Activated CD4-positive, CD25-positive, alpha-beta regulatory T cell treated with anti-CD3 and anti-CD28 coated beads, Interleukin-2, amount 50 U/mL, for 16 hours (primary cell): ENCODE measurements around the gene AIFM2.
"Not testable (repeated sequence)": the region's sequence is repeated elsewhere in the genome, so short reads cannot be mapped to it uniquely, and the experiment has no call there.

Source experiments
- DNase-seq: peaks from one replicate; pipeline ENCODE4 v3.0.0-alpha.2; 2020; ENCODE audit warnings: low read depth, low spot score

AIFM2 gene

GRCh38 chr10:70123817-70124216, 8.8 kb downstream of the AIFM2 start:
- DNase-seq: no peak

GRCh38 chr10:70123166-70123565, 9.5 kb downstream of the AIFM2 start:
- not testable (repeated sequence) for DNase-seq

DNA sequence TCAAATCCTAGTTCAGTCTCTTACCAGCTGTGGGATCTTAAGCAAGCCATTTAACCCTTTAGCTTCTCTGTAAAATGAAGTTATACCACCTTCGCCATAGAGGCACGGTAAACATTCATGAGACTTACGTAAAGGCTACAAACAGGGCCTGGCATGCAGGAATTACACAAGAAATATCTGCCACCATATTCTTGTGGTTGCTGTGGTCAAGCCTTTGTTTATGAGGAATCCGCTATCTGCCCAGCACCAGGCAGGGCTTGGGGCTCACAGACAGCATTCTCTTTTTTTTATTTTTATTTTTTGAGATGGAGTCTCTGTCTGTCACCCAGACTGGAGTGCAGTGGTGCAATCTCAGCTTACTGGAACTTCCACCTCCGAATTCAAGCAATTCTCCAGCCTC, 9.9 kb downstream of the AIFM2 start:
- no peak for DNase-seq

- DNase-seq: no peak
These were observed 11.2 kb downstream of the AIFM2 start for GRCh38 chr10:70121281-70121949.

GRCh38 chr10:70120417-70120816, 12.2 kb downstream of the AIFM2 start:
- no peak for DNase-seq

GRCh38 chr10:70119623-70120022, 13.0 kb downstream of the AIFM2 start:
- DNase-seq: no peak

DNA sequence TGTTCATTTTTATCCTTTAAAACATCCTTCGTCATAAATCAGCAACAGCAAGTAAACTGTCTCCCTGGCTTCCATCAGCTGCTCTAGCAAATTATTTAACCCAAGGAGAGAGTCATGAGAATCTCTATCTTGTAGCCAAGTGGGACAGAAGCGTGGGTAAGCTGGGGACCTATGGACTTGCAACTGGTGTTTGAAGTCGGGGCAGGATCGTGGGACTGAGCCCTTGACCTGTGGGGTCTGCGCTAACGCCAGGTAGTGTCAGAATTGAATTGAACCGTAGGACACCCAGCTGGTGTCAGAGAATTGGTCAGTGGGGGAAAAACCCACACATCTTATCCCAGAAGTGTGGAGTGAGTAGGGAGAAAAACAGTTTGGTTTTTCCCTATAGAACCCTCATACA, 13.4 kb downstream of the AIFM2 start:
- DNase-seq: no peak

DNA sequence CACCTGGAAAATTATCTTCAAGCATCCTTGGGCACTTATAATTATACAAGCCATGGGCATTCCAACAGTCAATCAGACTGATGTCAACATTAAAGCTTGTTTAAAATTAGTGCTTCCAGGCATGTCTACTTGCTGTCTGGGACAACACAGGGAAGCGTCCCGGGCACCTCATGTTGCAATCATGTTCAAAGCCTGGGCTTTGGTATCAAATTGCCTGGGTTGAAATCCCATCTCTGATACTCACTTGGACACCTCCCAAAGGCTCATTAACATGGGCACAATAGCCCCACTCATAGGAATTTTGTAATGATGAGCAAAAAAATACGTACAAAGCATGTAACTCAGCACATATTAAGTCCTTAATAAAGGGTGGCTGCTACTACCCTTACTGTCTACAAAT, 14.4 kb downstream of the AIFM2 start:
- no peak for DNase-seq

- no peak for DNase-seq
These were observed 15.0 kb downstream of the AIFM2 start for GRCh38 chr10:70117646-70118045.

- peak; percentile 32 for DNase-seq
These were observed 16.5 kb downstream of the AIFM2 start for GRCh38 chr10:70115948-70116682.

- no peak for DNase-seq
These were observed 17.7 kb downstream of the AIFM2 start for GRCh38 chr10:70114902-70115301.

- no peak for DNase-seq
These were observed 20.6 kb downstream of the AIFM2 start for GRCh38 chr10:70112071-70112470.

DNA sequence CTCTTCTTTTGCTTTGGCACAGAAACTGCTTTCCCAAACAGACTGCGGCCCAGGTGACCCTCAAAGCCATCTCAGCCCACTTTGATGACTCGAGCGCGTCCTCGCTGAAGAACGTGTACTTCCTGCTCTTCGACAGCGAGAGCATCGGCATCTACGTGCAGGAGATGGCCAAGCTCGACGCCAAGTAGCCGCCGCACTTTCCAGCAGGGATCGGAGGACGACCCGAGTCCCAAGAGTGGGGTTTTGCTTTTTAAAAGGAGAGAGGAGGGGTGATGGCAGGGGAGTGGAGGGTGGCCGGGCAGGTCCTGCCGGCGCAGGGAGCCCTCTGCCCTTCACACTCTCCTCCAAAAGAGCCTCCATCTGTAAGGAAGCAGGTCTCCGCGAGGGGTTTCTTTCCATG, 21.1 kb downstream of the AIFM2 start:
- no peak for DNase-seq

GRCh38 chr10:70109064-70109729, 23.4 kb downstream of the AIFM2 start:
- DNase-seq: no peak

DNA sequence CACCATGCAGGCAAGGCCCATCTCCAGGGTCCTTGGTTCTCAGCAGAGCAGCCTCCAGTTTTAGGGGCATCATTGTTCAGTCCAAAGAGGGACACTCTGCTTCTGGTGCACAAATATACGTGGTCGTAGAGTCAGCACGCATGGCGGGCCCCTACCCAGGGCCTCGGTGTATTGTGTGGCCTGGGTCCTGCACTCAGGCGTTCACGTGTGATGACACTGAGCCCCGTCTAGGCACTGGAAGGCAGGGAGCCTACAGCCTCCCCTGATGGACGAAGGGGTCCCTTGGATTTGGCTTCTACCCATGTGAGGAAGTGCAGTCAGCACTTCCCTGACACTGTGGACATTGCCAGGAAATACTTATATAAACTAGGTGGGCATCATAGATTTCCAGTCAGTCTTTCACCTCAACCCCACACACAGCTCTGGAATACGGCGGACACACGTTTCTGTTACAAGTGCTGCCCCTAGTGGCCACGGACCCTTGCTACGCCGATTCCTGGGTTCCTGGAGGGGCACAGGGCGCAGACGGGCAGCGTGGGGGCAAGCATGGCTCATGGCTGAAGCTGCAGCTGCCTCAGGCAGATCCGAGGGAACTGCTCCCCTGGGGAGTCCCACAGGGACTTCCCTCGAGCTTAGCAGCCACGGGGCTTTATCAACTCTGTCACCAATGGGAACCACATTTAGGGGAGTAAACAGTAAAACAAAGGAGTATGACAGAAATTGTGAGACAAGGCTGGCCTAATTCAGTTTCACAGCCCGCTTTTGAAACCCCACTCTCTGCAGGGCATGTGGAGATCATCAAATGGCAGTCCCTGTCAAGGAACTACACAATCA, 25.4 kb downstream of the AIFM2 start:
- no peak for DNase-seq

GRCh38 chr10:70101668-70102067, 31.0 kb downstream of the AIFM2 start:
- no peak for DNase-seq

- not testable (repeated sequence) for DNase-seq
These were observed 31.5 kb downstream of the AIFM2 start for GRCh38 chr10:70101068-70101562.

DNA sequence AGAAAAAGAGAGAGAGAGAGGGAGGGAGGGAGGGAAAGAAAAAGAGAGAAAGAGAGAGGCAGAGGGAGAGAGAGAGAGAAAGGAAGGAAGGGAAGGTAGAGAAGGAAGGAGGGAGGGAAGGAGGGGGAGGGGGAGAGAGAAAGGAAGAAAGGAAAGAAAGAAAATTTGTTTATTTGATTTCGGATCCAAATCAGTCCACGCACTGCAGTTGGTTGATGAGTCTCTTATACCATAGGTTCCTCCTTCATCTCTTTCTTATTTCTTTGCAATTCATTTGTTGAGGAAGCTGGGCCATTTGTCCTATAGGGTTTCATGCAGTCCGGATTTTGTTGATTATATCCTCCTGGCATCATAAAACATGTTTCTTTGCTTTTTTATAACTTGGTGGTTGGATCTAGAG, 34.4 kb downstream of the AIFM2 start:
- no peak for DNase-seq

DNA sequence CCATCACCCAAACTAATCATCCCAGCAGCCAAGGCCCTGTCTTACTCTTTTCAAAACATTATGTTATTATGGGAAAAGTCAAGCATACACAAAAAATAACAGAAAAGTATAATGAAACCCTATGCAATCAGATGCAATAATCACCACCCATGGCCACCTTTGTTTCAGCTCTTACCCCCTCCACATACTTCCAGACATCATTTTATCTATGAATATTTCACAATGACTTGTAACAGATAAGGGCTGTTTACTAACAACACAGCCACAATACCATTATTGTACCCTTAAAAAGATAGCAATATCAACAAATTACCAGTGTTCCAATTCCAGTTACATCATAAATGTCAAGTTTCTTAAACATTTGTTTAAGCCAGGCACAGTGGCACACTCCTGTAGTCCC, 35.2 kb downstream of the AIFM2 start:
- DNase-seq: no peak

DNA sequence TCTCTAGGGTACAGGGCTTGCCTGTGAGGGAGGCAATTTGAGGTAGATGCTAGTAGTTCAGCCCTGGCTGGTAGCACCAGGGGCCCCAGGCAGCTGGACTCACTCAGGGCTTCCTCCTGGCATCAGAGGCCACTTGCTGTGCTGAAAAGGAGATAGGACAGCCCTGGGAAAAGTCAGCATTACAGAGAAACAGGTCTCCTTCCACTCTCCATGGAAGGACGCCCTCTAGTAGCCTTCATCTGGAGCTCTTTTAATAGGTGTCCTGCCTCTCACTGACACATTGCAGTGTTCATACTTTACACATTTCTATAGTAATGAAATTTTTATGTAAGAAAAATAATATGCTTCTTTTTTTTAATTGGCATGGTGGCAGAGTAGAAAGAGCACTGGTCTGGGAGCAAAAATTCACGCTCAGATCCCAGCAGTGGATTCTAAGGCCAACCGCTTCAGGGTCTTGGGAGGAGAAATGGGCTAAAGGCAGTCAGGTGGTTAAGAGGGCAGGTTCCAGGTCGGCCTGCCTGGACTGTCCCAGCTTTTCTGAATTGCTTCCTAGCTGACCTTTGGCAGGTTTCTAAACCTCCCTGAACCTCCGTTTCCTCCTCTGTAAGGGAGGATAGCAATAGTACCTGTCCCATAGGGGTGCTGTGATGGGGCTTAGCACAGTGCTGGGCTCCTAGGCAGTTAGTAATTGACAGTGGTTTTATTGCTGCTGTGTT, 35.8 kb downstream of the AIFM2 start:
- no peak for DNase-seq
